NB4 (cell line): ENCODE results near the gene MYOM3.

Experiments used
- POLR2A ChIP-seq: IDR thresholded peaks from 2 replicates; pipeline ENCODE4 v1.6.1; 2011; ENCODE audit warnings: mild to moderate bottlenecking; ENCODE audit not compliant: insufficient read length; ENCODE audit errors: extremely low read depth
- TF ChIP-seq, protein P1 (sequence below): IDR thresholded peaks from one replicate; pipeline ENCODE4 v1.5.1; 2012; ENCODE audit warnings: low read depth, low read length
- TF ChIP-seq, protein P2 (sequence below): IDR thresholded peaks from 2 replicates; pipeline ENCODE4 v1.6.1; 2011; ENCODE audit warnings: low read depth, low read length

DNA sequence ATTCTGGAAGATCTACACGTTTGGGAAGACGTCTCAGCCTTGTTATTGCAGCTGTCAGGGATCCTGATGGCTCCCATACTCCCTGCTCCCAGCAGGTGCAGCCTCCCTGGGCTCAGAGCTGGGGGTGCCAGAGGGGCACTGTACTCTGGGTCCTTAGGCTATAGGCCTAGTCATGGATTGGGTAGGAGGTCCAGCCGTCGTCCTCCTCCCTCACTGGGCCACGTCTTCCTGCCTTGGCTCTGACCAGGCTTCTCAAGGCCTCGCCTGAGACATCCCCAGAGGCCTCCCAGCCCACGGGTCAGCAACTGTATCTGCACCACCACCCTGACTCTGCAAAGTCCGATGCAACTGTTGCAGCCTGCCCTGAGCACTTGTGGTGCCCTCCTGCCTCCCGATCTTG lies 18.2 kb downstream of the MYOM3 start:
- TF ChIP-seq, protein P1, sequence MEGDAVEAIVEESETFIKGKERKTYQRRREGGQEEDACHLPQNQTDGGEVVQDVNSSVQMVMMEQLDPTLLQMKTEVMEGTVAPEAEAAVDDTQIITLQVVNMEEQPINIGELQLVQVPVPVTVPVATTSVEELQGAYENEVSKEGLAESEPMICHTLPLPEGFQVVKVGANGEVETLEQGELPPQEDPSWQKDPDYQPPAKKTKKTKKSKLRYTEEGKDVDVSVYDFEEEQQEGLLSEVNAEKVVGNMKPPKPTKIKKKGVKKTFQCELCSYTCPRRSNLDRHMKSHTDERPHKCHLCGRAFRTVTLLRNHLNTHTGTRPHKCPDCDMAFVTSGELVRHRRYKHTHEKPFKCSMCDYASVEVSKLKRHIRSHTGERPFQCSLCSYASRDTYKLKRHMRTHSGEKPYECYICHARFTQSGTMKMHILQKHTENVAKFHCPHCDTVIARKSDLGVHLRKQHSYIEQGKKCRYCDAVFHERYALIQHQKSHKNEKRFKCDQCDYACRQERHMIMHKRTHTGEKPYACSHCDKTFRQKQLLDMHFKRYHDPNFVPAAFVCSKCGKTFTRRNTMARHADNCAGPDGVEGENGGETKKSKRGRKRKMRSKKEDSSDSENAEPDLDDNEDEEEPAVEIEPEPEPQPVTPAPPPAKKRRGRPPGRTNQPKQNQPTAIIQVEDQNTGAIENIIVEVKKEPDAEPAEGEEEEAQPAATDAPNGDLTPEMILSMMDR, result no peak
- no peak for TF ChIP-seq POLR2A
- TF ChIP-seq, protein P2, sequence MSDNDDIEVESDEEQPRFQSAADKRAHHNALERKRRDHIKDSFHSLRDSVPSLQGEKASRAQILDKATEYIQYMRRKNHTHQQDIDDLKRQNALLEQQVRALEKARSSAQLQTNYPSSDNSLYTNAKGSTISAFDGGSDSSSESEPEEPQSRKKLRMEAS, result no peak
